HG03342 (cell line): ENCODE data around the gene POC1A.

Experiments
- ATAC-seq: cut with Tn5 transposase; IDR thresholded peaks from one replicate; pipeline ENCODE4 v1.9.1; 2021; ENCODE audit warnings: mild to moderate bottlenecking, moderate library complexity; ENCODE audit not compliant: unreplicated experiment

Gene POC1A

DNA sequence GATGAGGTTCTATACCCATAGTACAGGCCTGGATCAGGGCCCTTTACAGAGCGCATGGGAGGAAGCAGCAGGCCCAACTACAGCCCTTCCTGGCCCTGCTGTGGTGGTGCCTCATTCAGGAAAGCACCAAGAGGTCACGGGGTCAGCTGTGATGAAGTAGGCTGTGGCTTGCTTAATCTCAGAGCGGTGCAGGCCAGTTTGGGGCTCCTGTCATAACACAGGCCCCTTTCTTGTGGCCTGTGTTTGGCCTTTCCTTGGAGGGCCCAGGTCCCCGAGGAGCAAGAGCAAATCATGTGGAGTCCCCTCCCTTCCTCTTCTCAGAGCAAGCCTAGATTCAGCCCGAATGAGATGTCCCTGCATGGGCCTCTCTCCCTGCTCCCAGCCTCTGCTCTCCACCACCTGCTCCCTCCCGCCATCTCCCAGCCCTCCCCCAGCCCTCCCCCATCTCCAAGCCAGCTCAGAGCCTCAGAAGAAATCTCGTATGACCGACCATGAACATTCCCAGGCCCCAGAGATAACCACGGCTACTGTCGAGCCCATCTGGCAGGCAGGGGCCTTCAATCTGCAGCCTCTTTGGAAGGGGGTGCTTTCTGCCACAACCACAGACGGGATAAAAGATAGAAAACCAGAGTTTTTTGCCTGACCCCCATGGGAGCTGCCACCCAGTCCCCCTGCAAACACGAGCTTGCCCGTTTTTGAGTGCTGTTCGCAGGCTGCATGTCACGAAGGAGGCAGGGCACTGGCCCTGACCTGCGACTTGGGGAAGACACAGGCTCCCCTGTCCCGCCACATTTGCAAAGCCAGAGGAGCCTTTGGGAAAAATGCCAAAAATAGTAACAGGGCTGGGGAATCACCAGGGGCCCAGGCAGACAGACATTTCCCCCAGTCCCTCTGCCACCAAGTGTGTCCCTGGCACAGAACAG is 65.5 kb downstream of the POC1A start:
- no peak for ATAC-seq

DNA sequence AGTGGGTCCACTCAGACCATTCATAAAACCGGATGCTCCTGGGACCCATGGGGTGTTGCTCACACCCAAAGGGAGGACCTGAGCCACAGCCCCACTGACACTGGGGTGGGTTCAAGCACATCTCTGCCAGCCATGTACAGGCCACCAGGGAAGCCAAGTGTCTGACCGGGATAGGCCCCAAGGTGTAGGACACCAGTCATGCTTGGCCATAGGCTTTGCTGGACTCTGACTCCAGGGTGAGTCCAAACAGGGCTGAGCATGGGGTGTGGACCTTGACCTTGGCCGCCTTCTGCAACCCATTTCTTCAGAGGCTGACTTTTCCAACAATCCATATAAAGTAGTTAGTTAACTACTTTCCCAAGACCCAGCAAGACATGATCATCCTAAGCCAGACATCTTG is 66.5 kb downstream of the POC1A start:
- ATAC-seq: no peak

DNA sequence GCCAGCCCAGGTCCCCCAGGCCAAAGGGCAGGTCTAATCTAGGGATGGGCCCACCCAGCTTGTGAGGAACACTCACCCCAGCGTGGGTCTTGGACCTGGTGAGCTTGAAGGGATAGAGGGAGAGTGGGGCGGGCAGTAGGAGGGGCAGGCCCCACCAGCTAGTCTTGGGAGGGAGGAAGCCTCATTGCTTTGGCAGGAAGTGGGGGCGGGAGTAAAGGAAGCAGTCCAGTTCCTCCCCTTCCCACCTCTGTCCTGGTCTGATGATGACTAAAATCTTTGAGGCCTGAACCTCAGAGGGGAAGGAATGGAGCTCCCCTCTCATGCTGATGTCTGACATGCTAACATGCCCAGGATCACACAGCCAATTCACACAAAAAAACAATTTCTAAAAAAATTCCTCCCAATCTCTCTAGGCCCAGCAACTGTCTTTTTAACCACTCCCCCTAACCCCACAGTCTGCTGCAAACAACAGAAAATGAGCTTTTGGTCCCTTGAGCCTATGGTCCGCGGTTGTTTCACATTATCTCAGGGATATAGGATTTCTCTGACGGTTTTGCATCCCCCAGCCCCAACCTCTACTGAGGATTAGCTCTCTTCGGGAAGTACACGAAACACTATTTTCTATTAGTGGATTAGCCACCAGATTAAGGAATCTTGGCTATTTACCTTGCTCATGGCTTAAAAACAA is 67.1 kb downstream of the POC1A start:
- ATAC-seq: no peak

DNA sequence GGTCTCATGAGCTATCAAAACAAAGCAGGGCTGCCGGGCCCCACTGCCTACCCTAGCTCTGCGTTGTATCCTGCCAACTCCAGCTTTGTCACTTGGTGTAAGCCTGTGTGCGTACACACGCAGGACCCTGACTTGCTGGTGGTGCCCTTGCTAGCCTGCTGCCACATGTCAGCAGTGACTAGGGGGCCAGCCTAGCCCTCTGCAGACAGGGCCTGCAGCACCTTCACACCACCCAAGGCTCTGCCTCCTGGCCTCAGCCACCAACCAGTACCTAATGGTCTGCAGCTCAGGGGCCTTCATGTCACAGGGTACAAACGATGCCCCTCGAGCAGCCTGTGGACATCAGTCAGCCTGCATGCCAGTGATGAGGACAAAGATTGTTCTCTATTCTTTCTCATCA is 67.8 kb downstream of the POC1A start:
- ATAC-seq: no peak

DNA sequence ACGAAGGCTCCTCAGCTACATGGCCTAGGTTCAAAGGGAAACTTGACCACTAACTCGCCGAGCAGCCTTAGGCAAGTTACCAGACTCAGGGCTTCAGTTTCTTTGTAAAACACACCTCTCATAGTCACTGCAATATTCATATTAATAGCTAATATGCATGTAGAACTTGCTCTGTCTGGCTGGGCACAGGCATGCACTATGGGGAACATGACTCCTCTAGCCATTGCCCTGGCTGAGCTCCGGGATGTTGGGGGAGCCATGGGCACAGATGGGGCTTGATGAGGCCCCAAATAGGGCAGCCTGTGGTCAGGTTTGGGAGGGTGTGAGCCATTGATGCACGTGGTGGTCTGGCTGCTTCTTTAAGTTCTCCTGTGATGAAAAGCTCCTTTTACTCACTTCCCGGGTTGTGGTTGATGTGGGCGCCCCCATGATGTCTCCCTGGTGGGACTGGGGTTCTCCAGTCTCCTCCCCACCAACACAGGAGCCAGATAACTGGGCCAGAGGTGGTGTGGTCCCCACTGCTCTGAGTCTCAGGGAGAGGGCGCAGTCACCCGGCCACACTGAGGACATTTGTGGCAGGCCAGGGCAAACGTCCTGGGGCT is 68.4 kb downstream of the POC1A start:
- no peak for ATAC-seq

DNA sequence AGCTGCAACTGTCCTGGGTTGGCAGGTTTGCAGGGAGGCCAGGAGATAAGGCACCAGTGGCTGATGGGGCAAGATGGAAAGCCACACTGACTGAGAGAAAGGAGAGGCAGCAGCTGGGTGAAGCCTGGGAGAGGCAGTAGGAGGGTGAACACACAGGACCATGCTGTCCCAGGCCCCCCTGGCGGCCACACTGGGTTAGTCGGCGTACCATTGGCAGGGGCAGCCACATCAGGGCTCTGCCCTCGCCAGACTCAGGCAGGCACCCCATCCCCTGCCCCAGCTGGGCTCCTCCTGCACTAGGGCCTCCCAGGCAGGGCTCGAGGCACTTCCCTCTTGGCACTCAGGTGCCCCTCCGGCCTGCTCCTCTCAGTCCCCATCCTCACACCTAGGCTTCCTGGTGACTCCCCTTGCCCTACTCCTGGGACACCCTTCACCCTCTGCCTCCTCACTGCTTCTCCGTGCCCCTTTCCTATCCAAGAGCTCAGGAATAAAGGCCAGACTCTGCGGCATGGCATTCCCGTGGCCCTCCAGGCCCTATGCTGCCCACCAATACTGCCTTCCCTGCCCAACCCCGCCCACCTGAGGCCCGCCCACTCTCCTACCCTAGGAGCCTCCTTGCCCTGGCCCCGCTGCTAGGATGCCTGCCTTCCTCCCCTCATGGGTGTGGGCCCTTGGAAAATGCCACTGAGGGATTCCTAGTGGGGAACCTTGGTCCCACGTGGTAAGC is 69.1 kb downstream of the POC1A start:
- no peak for ATAC-seq

DNA sequence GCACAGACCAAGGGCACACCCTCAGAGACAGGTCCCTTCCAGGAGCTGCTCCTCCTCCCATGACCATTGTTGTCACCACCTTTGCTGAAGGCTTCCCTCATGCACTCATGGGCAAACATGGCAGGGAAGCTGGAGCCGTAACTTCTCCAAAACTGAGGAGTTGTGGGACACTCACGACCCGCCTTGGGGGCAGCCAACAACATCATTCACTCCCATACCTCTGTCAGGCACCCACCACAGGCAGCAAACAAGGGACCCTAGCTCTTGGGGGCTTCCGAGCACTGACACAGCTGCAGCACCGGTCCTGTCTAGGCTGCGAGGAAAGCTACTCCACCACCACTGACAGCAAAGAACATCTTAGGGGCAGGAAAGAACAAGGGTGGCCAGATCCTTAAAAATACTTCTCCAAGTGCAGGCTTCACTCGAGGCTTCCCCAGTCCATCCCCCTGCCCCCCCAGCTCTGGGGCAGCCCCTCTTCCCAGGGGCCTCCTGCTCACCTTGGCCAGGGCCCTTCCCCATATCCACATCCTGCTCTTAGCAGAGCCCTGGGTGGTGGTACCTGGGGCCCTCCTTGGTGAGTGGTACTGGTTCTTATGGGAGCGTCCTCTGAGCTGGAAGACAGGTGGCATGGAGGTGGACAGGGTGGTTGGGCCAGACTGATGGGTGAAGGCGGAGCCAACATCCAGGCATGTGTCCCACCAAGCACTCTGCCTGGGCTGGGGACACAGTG is 69.8 kb downstream of the POC1A start:
- no peak for ATAC-seq

DNA sequence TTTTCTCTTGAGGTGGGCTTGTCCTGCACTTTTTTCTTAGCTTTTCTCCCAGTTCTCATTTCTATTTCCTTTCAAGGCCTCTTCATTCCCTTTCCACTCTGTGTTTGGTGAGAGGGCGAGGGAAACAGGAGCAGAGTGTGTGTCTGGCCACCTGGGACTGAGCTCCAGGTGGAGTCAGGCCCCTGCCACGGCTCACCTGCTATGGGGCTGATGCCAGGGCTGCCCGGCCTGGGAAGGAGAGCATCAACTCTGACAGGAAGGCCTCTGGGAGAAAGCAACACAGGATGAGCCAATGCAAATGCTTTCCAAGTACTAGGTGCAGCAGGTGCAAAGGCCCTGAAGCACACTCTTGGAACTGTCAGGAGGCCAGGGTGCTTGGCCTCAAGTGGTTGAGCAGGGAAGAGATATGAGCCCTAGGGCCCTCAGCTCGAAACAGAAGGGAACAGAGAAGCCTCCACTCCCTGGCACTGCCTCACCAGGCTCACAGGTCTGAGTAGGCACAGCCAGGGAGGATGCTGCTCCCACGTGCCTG is 70.6 kb downstream of the POC1A start:
- ATAC-seq: no peak

DNA sequence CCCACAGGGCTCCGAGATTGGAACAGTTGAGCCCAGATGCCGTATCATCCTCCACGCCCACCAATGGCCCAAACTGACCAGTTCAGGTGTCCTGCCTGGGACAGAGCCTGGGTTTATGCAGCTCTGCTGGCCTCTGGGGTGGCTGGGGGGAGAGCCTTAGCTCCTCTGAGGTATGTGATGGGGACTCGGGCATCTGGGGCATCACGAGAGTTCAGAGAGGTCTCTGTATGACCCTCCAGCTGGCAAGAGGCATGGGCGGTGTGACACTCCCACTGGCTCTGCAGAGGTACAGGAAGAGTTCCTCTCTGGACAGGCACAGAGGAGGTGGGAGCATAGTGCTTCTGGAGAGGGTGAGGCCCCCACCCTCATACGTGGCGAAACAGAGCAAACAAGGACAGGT is 71.3 kb downstream of the POC1A start:
- ATAC-seq: no peak

DNA sequence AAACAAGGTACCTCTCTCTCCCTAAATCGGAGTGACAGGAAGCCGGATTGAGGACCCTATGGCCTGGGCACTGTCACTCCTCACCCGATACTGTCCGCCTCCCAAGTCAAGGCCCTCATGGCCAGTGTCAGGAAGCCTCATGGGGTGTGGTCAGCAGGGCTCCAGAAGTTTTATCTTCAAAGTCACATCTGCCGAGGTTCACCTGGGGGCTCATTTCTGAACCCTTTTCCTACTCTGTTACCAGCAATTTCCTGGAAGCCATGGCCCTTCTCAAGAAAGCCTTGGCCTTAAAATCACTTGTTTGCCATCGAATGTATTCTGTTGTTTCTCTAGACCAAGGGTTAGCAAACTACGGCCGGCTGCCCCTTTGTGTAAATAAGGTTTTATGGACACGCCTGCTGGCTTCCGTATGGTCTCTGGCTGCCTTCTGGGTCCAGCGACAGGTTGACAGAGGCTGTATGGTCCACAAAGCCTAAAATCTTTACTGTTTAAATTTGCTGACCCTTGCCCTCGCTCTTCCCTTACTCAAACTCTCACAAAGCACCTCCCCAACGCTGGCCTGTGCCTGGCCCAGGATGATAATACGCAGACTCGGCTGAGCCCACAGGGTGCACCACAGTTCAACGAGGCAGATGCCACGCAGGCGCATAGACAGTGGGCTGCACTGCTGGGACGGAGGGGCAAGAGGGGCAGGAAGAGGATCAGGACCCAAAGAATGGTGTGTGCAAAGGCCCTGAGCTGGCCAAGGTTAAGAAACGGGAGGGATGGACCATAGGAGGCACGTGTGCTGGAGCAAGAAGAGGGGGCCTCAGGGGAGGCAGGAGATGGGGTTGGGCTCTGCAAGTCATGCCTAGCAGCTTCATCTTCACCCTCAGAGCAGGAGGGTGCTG is 73.1 kb downstream of the POC1A start:
- no peak for ATAC-seq

DNA sequence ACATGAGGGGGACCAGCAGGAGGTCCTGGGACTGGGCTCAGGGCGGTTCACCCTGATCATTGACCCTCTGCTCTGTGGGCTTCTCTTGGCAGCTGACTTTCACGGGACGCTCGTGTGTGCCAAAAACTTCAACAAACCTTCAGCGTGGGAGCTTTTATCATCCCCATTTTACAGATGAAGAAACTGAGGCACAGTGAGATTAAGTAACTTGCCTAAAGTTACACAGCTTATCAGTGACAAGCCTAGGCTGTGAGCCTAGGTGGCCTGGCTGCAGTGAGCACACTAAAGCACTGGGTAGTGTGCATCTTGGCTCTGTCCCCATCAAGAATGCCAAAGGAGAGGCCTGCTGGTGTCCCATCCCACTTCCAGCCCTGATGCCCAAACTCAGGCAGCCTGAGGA is 74.3 kb downstream of the POC1A start:
- ATAC-seq: no peak

DNA sequence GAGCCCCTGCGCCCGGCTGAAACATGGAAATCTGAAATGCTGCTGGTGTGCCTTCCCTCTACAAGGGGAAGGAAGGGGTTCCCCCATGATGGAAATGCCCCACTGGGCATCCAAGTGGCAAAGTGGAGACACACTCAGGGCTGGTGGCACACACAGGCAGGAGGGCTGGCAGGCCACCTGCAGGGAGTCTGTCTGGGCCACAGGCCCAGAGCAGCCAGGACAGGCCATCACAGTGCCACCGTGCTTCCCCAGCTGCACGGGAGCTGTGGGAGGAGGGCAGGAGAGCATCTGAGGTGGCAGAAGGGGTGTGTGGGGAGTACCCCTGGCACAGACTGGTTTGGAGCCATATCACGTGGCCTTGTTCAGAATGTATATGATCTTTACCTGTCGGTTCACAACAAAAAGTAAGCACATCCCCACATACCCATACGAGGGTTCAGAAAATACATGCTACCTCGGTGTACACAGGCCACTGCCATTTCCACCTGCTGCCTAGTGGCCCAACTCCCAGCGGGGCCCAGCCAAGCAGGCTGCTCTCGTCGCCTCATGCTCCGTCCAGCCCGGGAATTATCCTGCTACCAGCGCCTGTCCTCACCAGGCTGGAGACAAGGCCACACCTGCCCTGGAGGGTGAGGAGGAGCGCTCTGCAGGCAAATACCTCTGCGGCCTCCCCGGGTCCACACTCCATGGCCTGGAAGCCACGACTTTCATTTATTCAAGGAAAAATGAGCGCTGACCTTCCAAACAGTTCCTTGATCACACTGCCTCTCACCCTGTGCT is 75.3 kb downstream of the POC1A start:
- ATAC-seq: no peak

DNA sequence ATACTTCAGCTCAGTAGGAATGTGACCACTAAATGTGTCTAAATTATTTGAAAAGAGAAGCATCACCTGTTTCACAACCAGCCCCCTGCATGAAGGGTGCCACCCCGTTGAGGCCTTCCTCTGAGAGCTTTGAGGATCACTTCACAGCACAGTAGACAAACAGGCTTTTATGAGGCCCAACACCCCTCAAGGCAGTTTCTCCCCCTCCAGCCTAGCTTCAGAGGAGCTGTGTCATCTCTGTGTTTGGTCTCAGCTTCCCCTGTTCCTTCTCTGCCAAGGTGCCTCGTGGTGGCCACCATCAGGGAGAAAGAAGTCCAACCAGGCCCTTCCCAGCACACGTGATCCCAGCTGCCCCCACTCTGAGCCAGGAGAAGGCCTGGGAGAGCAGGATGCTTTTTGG is 76.3 kb downstream of the POC1A start:
- ATAC-seq: no peak

DNA sequence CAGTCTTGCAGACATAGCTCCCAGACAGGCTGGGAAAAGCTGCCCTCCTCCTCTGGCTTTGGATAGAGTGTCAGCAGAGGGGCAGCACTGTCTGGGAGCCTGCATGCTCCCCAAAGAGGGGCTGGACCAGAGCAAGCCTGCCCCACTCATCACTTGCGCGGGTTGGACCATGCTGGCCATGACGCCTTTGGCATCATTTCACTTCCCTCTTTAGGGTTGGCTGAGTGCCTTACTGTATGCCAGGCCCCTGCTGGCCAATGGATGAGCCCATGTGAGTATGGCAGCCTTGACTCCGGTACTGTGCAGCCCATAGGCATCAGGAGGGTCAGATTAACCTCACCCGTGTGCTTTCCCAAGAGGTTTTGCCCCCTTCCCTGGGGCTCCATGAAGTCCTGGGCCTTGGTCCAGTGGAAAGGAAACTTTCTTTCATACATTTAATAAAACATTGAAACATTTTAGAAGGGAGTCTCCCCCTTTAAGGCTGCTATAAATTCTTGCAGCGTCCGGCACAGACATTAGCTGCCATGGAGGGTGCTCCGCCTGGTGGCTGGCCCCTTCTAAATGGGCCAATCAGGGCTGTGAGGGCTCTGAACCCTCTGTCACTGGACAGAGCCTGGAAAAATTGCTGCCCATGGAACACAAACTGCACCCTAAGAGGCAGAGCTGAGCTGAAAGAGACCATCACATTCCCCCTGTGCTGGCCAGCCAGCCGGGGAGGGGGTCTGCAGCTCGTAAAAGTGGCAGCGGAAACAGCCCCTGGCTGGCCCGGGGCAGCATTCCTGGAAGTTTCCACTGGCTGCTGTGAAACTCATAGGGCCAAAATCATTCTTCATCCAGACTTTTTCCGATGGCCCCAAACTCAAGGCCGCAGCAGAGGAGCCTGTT is 77.1 kb downstream of the POC1A start:
- ATAC-seq: no peak

DNA sequence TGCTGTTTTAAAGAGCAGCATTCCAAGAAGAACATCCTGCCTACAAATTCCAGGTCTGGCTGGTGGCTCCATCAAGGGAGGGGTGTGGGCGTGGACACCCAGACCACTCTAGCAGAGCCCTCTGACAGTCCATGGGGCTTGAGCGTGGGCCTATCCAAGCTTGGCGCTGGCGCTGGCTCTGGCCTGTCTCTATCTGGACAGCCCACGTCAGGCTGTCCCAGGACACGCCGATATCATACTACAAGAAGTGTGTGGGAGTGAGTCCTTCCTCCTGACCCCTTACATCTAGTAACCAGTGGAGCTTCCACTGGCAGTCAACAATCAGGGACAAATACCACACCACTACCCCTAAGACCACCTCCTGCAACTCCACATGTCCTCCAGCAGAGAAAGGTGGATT is 80.7 kb downstream of the POC1A start:
- ATAC-seq: no peak

DNA sequence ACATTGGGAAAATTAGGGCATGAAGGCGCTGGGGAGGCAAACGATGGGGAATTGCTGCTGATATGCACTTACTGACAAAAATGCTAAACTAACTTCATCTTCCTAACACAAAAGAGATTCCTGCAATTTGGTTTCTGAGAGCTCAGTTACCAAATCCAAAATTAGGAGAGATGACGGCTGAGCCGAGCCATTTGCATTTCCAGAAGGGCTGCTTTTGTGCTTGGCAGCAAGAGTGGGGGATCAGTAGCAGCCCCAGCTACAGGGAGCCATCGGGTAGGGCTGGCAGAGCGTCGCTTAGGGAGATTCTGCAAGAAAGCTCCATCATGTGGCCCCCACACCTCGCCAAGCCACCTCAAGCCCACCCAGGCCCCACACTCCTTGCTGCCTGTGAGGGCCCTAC is 81.8 kb downstream of the POC1A start:
- no peak for ATAC-seq

DNA sequence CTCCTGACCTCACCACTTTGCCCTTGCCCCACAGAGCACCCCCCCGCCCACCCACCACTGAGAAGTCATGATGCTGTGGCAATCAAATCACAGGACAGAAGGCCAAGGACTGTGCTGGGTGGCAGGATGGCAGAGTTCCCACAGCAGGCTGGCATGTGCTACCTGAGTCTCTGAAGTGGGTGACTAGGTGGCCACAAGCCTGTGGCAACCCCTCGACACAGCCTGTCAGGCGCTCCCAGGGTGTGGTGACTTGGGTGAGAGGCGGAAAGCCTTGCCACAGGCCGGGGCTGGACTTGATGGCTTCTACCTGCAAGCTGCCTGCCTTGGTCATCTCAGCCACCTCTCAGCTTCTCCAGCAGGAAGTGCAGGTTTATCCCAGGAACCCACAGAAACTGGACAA is 82.2 kb downstream of the POC1A start:
- ATAC-seq: no peak
